Measurements from ENCODE around the gene INVS.

Gene INVS

DNA sequence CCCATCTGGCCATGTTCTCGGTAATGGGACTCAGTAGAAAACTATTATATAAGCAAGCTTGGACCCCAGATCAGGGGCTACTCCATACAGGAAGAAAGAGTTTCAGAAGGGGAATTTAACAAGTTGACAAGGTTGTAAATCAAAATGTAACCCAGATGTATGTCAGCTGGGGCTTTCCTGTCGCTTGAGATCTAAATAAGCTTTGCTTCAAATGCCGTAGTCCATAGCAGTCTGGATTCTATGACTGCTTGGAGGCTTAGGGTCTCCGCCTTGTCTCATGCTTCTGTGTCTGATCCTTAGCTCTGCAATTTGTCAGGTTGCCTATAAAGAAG is 183.3 kb downstream of the INVS start:
- no peak for DNase-seq (ENCODE audit: low read depth)
- no peak overlapping the region for H3K4me3 ChIP-seq (replicated peaks; ENCODE audit: low read depth, low read length)
- TF ChIP-seq, protein P1, sequence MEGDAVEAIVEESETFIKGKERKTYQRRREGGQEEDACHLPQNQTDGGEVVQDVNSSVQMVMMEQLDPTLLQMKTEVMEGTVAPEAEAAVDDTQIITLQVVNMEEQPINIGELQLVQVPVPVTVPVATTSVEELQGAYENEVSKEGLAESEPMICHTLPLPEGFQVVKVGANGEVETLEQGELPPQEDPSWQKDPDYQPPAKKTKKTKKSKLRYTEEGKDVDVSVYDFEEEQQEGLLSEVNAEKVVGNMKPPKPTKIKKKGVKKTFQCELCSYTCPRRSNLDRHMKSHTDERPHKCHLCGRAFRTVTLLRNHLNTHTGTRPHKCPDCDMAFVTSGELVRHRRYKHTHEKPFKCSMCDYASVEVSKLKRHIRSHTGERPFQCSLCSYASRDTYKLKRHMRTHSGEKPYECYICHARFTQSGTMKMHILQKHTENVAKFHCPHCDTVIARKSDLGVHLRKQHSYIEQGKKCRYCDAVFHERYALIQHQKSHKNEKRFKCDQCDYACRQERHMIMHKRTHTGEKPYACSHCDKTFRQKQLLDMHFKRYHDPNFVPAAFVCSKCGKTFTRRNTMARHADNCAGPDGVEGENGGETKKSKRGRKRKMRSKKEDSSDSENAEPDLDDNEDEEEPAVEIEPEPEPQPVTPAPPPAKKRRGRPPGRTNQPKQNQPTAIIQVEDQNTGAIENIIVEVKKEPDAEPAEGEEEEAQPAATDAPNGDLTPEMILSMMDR (IDR thresholded peaks at IDR 0.05; ENCODE audit: low read length, missing control alignments), result no peak

DNA sequence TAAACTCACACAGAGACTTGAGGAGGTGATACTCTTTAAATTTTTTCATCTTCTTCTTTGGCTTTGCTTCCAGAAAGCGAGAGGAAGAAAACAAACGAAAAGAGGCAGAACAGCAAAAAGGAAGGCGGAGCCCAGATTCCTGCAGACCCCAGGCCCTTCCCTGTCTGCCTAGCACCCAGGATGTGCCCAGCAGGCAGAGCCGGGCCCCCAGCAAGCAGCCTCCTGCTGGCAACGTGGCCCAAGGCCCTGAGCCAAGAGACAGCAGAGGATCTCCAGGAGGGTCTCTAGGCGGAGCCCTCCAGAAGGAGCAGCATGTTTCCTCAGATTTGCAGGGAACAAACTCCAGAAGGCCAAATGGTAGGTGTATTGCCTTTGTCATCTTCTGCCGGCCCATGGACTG is 185.2 kb downstream of the INVS start:
- TF ChIP-seq, protein P1 (IDR thresholded peaks at IDR 0.05; ENCODE audit: low read length, missing control alignments), result no peak
- H3K4me3 ChIP-seq (replicated peaks; ENCODE audit: low read depth, low read length), result no peak overlapping the region
- DNase-seq (ENCODE audit: low read depth), result no peak

DNA sequence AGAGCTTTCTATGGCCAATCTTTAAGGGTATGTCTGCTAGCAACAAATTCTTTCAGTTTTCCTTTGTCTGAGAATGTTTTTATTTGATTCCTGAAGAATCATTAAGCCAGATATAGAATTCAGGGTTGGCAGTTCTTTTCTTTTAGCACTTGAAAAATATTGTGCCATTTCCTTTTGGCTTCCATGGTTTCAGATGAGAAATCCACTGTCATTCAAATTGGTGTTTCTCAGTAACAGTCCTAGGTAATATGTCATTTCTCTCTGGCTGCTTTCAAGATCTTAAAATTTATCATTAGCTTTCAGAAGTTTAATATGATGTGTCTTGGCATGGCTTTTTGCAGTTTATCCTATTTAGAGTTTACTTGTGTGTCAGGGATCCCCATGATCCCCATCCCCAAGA is 186.0 kb downstream of the INVS start:
- no peak for DNase-seq (ENCODE audit: low read depth)
- H3K4me3 ChIP-seq (replicated peaks; ENCODE audit: low read depth, low read length), result no peak overlapping the region
- TF ChIP-seq, protein P1 (IDR thresholded peaks at IDR 0.05; ENCODE audit: low read length, missing control alignments), result no peak

GRCh38 chr9:100285601-100286000 is 186.6 kb downstream of the INVS start:
- H3K4me3 ChIP-seq (replicated peaks; ENCODE audit: low read depth, low read length), result no peak overlapping the region
- TF ChIP-seq, protein P1 (IDR thresholded peaks at IDR 0.05; ENCODE audit: low read length, missing control alignments), result no peak
- no peak for DNase-seq (ENCODE audit: low read depth)

DNA sequence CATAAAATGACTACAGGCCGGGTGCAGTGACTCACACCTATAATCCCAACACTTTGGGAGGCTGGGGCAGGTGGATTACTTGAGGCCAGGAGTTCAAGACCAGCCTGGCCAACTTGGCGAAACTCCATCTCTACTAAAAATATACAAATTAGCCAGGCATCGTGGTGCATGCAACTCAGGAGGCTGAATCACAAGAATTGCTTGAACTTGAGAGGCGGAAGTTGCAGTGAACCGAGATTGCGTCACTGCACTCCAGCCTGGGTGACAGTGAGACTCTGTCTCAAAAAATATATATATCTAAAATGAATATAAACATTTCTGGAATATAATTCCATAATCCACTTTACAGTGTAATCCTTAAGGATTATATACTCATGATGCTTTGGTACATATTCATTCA is 187.2 kb downstream of the INVS start:
- no peak for DNase-seq (ENCODE audit: low read depth)
- no peak overlapping the region for H3K4me3 ChIP-seq (replicated peaks; ENCODE audit: low read depth, low read length)
- TF ChIP-seq, protein P1 (IDR thresholded peaks at IDR 0.05; ENCODE audit: low read length, missing control alignments), result no peak

GRCh38 chr9:100287186-100287585 is 188.1 kb downstream of the INVS start:
- H3K4me3 ChIP-seq (replicated peaks; ENCODE audit: low read depth, low read length), result no peak overlapping the region
- TF ChIP-seq, protein P1 (IDR thresholded peaks at IDR 0.05; ENCODE audit: low read length, missing control alignments), result no peak
- no peak for DNase-seq (ENCODE audit: low read depth)

DNA sequence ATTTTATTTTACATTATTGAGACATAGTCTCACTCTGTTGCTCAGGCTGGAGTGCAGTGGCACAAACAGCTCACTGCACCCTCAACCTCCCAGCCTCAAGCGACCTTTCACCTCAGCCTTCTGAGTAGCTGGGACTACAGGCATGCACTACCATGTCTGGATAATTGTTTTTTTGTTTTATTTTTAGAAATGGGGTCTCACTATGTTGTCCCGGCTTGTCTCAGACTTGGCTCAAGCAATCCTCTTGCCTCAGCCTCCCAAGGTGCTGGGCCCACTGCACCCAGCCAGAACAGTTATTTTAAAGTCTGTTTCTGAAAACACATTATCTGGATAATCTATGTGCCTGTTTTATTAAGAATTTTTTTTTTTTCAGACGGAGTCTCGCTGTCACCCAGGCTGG is 191.7 kb downstream of the INVS start:
- TF ChIP-seq, protein P1 (IDR thresholded peaks at IDR 0.05; ENCODE audit: low read length, missing control alignments), result no peak
- H3K4me3 ChIP-seq (replicated peaks; ENCODE audit: low read depth, low read length), result no peak overlapping the region
- no peak for DNase-seq (ENCODE audit: low read depth)

Measured in fibroblast of pulmonary artery (primary cell).